NCI-H526 treated with DMSO at 0.1 percent for 48 hours (cell line): ENCODE measurements around the gene SDC3.

ENCODE experiments used
- DNase-seq: peaks from one replicate; lab custom pipeline; 2025; lab: John Stamatoyannopoulos, UW

Gene SDC3

DNA sequence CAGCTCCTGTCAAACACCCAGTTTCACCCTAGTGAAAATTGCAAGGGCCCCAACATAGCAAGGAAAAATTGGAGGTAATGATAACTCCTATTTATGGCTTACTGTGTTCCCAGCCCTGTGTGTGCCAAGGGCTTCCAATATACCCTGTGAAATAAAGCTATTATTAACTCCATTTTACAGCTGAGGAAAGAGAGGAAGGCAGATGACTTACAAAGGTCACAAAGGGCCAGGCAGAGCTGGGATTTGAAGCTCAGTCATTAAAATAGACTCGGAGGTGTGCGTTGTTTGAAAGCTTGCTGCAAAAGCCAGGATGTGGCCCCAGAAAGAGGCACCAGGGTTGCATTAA is 20.2 kb upstream of the SDC3 start:
- DNase-seq, result no peak

DNA sequence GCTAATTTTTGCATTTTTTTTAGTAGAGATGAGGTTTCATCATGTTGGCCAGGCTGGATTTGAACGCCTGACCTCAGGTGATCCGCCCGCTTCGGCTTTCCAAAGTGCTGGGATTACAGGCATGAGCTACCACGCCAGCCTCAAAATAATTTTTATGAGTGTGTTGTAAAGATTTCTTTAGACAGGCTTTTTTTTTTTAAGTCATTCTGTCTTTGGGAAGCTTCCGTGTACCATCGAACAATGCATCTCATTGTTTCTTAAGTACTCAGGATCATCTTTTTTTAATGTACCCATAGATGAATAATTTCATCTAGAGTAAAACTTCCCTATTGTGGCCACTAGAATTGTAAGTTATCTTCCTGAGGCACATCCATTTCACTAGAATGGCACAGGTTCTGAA is 19.6 kb upstream of the SDC3 start:
- DNase-seq, result no peak

DNA sequence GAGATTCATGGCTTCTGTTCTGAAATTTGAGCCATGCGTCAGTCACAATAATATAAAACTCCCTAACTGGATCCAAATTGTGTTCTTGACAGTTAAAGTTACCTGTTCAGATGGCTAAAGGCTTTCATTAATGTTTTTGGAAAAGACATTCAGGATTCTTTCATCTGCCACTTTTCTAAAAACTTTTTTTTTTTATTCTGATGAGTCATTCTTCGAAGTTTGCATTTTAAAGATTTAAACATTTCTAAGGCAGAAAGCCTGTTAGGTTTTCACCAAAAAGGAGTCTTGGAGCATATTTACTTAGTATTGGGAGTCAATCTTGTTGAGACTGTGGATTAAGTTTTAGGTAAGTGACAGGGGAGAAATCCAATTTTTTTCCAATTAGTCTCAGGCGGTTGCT is 18.9 kb upstream of the SDC3 start:
- DNase-seq, result no peak

DNA sequence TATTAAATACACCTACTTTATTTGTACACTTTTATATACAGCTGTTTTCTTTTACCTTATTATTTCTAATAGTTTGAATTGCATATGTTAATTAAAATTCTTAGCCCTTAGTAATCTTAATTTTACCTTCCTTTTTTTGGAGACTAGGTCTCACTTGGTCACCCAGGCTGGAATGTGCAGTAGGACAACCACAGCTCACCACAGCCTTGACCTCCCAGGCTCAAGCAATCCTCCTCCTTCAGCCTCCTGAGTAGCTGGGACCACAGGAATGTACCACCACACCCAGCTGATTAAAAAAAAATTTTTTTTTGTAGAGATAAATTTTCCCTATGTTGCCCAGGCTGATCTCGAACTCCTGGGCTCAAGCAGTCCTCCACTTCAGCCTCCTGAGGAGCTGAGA is 15.0 kb upstream of the SDC3 start:
- DNase-seq, result no peak

DNA sequence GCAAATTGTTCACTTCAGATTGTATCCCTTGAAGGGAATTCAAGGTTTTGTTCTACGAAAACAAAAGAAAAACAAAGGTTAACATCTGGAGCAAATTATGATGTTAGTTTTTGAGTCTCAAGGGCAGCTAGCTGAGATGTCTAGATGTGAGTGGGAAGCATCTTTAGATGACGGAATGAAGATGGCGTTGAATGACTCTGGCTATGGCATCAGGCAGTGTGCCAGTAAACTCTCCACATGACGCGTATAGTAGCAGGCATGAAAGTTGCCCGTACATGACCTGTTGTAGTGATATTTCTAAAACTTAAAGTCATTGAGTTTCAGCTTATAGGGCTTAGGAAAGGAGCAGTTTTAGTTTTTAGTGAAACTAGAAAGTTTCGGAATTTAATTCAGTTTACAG is 12.3 kb upstream of the SDC3 start:
- no peak for DNase-seq

DNA sequence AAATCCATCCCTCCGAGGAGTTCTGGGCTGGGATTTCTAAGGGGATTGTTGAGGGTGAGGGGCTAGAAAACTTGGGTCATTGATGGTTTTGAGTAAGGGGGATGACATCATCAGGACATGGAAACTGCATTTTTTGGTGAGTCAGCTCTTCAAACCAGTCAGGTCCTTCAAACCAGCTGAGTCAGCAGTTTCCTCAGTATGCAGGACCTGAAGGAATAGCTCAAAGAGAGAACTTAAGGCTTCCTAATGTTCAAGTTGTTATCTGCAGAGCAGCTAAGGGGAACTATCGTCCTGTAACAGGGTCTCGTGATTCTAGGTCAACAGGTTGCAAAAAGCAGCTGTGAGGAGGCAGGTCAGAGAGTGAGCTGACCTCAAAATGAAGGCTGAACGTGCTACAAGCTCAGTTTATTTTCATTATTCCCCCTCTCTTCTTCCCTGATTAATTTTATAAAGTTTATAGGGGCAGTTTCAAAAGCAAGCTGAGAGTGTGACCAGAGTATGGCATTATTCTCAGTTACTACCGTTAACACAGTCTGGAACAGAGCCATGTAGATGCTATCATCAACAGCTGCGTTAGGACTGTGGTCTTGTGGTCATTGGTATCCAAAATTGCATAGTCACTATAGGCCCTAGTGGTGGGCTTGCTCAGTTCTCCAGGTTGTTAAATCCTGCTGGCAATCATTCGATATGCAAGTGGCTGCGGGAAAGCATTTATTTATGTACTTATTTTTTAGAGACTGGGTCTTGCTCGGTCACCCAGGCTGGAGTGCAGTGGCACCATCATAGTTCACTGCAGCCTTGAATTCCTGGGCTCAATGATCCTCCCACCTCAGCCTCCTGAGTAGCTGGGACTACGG is 10.7 kb upstream of the SDC3 start:
- DNase-seq, result no peak

DNA sequence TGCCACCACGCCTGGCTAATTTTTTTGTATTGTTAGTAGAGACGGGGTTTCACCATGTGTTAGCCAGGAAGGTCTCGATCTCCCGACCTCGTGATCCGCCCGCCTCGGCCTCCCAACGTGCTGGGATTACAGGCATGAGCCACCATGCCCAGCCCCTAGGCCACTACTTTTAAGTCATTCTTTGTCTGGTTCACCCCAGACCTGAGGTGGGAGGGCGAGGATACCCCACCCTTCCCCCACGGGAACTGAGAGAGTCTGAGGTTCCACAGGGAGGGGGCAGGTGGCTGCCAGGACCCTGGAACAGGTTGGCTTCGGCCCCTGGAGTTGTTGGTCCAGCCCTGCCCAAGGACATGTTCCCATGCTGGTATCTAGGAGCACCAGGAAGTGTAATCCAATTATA is 7.7 kb upstream of the SDC3 start:
- no peak for DNase-seq

DNA sequence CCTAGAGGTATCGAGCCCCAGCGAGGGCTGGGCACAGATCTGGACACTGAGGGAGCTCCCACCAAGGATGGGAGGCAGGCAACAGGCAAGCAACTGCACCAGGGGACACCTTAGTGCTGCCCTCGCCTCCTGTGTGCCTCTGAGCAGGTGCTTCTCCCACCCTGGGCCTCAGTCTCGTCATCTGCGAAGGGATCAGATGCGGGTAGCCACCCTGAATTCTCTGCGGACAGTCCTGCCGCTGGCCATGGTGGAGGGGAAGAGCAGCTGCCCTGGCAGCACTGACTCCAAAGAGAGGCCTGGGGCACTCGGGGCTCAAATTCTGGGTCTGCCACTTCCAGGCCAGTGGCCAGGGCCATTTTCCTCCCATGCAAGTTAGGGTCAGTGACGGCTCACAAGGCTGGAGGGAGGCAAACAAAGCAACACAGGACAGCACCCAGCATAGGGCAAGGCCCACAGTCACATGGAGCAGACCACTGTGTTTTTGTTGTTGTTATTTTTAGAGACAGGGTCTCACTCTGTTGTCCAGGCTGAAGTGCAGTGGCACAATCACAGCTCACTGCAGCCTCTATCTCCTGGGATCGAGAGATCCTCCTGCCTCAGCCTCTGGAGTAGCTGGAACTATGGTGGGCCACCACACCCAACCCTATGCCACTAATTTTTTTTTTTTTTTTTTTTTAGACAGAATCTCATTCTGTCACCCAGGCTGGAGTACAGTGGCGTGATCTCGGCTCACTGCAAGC is 7.1 kb upstream of the SDC3 start:
- DNase-seq, result no peak

DNA sequence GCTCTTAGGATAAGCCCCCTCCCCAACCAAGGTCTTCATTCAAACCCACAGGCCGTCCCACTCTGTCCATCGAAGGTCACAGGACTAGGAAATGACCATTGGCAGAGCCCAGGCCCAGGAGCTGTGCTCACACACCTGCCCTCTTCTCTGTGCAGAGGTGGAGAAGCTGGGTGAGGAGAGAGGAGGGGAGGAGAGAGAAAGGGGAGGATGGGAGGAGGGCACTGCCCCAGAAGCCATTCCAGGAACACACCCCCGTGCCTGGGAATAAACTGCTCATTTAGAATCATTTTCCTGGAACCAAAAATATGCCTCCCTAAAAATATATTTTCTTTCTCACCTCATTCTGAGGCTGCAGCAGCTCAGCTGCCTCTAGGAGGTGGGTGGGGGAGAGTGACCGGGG is 6.4 kb upstream of the SDC3 start:
- DNase-seq, result no peak

DNA sequence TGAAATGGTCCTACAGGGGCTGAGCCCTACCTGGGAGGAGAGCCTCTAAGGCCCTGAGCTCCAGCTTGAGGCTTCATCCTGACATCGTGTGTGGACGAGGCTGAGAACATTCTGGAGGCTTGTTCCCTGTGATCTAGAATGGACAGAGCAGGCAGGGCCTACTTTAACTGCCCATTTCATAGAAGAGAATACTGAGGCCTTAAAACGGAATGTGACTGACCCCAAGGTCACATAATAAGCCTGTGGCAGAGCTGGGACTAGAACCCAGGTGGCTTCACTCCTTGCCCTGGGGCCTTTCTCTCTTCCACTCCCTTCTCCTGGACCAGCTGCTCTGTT is 6.0 kb upstream of the SDC3 start:
- DNase-seq, result no peak

DNA sequence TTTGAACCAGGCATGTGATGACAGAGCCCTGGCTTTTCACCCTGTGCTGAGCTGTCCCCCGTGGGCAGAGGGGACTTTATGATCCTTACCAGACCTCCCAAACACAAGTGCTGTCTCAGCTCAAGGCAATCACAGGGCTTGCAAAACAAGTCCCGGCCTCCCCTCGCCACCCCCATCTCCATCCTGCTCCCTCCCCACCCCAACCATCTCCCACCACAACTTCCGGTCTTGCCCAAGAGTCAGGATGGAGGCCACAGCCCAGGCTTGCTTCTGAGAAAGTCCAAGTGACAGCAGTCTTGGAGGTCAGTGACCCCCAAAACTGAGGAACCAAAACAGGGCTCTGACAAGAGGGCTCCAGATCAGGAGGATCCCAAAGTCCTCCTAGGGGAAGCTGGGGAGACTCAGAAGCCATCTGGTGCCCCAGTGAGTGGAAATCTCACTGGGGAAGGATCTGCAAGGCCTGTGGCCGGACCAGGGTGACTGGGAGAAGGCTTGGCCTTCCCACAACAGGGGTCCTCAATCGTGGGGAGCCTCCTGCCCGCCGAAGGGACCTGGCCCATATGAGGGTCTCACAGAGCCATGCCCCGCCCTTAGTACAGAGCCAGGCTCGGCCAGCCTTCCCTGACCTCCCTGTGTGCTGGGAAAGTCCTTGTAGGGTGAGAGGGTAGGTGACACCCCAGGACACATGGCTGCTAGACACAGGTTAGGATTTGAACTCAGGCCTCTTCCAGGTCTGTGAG is 4.5 kb upstream of the SDC3 start:
- no peak for DNase-seq

DNA sequence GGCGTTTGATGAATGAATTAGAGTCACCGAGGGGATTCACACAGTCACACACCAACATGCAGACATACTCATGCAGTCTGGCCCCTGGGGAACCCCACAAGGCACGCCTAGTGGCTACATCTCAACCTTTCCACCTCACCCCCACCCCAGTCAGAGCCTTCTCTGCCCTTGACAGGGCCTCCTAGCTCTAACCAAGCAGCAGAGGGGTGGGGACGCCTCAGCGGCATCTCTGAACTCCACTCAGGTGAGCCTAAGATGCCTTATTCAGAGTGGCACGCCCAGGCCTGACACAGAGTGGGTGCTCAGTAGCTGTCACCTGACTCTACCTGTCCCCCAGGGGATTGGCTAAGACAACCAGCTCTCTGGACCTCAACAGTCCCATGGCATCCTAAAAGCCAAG is 3.7 kb upstream of the SDC3 start:
- DNase-seq, result no peak

DNA sequence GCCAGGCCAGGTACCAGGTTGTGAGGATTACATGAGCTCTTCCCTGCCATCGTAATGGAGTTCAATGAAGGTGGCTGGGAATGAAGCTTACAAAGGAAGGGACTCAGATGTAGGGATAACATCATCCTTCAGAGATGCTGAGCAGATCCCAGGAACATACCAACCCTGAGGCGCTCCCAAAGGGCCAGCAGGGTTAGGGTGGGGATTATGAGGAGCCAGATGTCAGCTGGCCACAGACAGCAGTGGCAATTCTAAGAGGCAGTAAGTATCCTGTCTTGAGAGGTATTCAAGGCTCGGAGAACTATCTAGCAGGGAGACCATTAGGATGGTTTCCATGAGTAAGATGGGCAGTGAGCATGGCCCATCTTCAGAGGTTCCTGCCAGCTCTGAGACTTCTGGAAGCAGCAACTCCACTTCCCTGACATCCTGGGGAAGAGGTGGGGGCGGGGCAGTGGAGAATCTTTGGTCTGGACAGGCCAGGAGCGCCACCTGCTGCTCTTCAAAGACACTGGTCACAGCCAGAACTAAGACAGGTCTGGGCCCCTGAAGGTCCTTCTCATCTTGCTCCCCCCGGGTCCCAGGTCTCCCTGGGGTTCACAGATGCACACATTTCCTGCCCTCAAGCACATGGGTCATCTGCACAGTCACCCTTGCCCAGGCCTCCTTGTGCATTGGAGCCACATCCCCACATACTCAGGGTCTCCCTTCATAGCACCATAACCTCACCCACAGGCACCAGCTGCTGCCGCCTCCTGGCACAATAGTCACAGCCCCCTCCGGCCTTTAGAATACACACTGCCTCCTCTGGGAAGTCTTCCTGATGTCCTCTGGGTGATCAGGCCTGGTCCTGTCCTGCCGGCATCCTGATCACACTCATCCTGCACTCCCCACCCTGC is 2.7 kb upstream of the SDC3 start:
- peak; percentile 81 for DNase-seq

DNA sequence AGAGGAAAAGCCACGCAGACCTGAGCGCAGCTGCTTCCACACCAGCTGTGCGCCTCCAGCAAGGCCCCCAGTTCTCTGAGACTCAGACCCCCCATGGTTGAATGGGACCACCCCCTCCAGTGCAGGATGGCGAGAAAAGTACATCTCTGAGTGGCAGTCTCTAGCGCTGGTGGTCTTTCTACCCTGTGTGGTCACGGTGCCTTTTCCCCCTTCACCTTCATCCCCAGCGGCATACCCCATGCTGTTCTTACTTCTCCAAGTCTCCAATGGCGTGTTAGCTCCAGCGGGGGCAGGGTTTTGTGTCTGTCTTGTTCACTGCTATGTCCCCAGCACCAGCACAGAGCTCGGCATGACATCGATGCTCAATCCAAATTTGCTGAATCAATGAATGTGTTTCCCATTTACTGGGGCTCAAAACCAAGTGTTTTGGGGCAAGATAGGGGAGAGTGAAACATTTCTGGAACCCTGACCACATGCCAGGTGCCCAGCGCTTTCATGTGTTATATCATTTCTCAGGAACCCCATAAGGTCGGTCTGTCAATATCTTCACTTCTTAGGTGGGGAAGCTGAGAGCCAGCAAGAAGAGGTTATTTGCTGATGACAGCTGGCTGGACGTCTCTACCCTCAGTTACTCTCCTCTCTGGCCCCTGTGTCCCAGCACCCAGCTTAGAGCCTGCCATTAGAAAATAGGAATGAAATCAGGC is 959 bp upstream of the SDC3 start:
- no peak for DNase-seq

DNA sequence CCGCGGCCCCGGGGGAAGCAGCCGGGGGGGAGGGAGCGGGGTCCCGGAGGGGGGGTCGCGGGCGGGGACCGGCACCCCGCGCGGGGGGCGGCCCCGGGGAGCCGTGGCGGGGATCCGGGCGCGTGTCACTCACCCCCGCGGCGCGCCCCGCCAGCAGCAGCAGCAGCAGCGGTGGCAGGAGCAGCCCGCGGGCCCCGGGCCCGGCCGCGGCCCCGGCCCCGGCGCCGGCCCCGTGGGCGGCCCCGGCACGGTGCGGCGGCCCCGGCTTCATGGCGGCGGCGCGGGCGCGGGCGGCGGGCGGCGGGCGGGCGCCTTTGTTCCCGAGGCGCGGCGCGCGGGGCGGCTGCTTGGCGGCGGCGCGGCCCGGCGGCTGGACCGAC is 252 bp downstream of the SDC3 start:
- DNase-seq, result no peak

DNA sequence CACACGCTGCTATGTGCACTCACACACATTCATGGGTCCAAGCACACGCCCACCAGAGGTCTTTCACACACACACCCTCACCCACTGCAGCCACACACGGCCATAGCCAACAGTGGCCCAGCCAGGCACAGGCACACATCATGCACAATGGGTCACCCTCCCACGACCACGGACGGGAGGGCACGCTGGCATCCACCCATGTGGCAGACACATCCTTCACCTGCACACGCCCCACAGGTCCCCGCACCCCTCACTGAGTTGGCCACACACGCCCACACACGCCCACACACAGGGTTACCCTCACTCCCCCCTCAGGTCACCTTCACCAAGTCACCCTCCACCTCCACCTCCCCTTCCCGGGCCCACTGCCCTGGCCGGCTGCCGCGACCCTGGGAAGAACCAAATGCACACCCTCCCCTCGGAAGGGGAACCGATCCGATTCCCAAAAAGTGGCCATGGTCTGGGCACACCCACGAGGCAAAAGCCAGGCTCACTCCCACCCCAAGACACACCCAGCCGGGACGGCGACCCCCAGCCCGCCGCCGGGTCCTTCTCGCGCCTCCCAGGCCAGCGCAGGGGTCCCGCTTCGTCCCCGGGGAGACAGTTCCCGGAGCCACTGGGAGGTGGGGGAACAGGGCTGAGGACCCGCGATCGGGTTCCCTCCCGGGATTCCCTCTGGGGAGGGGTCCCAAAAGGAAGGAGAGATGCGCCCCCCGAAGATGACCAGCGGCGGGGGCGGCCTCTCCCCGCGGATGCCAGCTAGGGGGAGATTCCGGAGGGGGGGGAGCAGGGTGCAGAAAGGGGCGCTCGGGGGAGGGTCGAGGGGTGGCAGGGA is 860 bp downstream of the SDC3 start:
- DNase-seq, result no peak

DNA sequence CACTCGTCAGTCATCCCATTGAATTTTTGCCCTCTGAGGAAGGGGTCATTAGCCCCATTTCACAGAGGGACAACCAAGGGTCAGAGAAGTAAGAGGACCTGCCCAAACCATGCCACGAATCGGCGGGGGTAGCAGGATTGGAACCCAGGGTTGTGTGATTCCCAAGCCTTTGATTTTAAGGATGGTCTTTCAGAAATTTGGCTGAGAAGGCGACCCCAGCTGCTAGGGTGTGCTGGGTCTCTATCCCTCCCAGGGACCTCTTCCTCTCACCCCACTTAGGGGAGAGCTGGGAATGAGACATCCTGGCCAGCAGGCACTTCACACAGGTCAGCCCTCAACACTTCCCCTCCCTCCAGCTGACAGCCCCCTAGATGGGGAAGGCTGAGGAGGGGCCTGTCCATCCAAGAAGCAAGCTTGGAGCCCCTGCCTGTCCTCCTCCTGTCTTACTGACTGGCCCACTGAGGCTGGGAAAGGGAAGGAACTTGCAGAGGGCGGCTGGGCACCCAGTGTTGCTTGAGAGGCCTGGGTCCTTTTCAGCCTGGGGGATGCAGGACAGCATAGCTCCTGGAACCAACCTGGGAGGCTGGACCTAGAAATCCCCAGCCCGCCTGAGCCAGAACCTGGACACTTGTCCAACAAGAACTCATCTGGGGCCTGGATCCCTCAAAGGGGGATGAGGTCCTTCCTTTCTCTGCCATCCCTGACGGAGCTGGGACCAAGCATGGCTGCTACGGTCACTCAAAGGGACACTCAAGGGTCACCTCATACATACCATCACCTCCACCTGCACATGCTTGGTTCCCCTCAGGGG is 1.7 kb downstream of the SDC3 start:
- no peak for DNase-seq

DNA sequence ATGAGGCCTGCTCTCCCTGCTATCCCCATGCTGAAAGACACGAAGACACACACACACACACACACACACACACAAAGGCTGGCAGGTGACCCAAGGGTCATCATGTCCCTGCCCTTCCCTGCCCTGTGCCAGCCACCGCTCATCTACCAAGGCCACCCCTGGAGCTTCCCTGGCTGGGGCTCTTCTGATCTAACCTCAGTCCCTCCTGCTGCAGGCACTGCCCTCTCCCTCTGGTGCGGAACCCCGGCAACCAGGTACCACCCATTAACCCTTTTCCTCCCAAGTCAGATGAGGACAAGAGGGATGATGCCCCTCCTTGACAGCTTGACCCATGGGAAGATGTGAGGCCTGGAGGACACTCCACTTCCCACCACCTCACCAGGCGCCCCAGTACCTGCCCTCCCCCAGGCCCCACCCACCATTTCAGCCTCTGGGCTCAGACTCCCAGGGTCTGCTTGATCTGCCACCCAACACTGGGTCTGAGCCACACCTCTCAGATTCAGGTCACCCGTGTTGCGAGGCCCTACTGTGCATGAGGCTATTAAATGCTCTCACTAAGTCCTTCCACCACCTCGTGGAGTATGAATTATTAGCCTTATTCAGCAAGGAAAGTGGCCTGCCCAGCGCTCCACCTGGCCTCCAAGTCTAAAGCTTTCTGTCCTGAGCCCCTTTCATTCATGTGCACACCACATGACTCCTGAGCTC is 2.5 kb downstream of the SDC3 start:
- DNase-seq, result no peak

DNA sequence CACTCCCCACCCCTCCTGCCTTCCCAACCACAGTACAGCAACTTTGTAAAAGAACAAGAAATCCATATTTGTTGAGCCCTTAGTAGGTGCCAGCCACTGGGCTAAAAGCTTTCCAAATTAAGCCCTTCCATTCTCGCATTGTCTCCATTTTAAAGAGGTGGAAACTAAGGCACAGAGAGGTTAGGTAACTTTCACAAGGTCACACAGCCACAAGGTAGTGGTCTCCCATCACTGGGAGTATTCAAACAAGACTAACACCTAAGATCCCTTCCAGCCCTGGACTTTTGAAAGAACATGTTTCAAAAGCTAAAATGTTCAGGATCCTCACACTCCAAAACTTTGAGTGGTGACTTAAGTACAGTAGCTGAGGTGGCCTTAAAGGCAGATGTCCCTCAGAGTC is 3.2 kb downstream of the SDC3 start:
- DNase-seq, result no peak
